HG03280 (cell line): ENCODE data around the gene LINC00632.
A peak's percentile ranks its signal among the peaks of the same experiment; 100 is the strongest.
"Not testable (repeated sequence)": the region's sequence is repeated elsewhere in the genome, so short reads cannot be mapped to it uniquely, and the experiment has no call there.

ENCODE experiments used
- ATAC-seq: cut with Tn5 transposase; IDR thresholded peaks from one replicate; pipeline ENCODE4 v1.9.1; 2021; ENCODE audit warnings: mild to moderate bottlenecking, moderate library complexity; ENCODE audit not compliant: unreplicated experiment

The LINC00632 gene

DNA sequence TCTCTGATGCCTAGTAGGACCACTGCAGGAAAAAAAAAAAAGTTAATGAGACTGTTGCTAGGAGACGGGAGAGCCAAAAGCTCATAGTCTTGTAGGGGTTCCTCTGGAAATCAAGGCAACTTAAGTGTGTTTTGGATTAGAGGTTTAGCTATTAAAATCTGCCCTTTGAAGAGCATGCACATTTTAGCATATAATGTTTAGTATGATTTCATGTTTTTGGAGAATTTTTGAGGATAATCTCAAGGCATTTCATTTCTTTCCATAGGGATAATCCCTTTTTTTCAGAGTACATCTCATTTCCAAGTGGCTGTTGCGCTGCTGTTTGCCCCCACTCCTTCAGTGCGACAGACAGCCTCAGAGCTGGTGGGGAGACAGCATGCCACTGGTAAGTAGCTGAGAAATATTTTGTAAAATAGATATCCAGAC lies at the start of gene LINC00632:
TSS of gene LINC00632 (plus strand) at position 339 of the 426 bp plus-strand sequence.
- ATAC-seq, result no peak

DNA sequence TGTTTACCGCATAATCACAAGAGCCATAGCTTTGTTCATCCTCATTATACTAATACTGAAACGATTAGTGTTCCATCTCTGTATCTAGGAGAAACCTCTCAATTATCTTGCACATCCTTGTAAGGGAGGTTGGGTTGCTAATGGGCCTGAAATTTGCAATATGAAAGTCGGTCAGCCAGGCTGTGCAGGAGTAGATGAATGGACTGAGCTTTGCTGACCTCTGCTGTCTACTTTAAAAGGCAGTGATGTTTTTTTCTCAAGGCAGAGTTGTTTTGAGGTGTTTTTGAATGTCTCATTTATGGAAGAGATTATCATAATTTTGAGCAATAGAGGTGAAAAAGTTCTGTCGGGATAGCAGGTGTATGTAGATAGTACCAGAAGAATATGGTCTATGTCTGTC lies 47.9 kb upstream of the LINC00632 start:
- ATAC-seq, result no peak

GRCh38 chrX:140664939-140665338 lies 44.6 kb upstream of the LINC00632 start:
- no peak for ATAC-seq

- ATAC-seq, result no peak
These were observed 36.5 kb upstream of the LINC00632 start for GRCh38 chrX:140672840-140673731.

GRCh38 chrX:140687706-140688105 lies 21.9 kb upstream of the LINC00632 start:
- no peak for ATAC-seq

GRCh38 chrX:140691596-140691995 lies 18.0 kb upstream of the LINC00632 start:
- not testable (repeated sequence) for ATAC-seq

DNA sequence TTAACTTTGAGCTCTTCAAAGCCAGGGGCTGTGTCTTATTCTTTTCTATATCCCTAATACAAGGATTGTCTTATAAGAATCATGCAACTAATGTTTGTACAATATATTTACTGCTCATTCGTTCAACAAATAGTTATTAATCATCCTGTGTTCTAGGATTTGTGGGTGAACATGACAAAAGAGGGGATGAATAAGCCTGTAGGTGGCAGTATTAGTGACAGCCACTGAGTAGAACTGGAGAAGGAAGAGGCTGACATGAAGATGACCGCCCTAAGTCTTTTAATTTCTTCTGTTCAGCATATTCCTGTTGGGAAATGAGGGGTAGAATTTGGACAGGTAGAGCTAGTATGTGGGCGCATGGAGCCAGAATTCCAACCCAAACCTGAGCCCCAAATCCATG lies 11.9 kb upstream of the LINC00632 start:
- no peak for ATAC-seq

GRCh38 chrX:140701480-140701879 lies 8.1 kb upstream of the LINC00632 start:
- ATAC-seq, result no peak

- no peak for ATAC-seq
These were observed 1.2 kb downstream of the LINC00632 start for GRCh38 chrX:140710710-140711109.

GRCh38 chrX:140711894-140712293 lies 2.3 kb downstream of the LINC00632 start:
- ATAC-seq, result no peak

GRCh38 chrX:140712413-140713173 lies 3.0 kb downstream of the LINC00632 start:
- ATAC-seq, result no peak

GRCh38 chrX:140713174-140713539 lies 3.6 kb downstream of the LINC00632 start:
- ATAC-seq, result no peak

GRCh38 chrX:140715787-140716186 lies 6.2 kb downstream of the LINC00632 start:
- no peak for ATAC-seq

DNA sequence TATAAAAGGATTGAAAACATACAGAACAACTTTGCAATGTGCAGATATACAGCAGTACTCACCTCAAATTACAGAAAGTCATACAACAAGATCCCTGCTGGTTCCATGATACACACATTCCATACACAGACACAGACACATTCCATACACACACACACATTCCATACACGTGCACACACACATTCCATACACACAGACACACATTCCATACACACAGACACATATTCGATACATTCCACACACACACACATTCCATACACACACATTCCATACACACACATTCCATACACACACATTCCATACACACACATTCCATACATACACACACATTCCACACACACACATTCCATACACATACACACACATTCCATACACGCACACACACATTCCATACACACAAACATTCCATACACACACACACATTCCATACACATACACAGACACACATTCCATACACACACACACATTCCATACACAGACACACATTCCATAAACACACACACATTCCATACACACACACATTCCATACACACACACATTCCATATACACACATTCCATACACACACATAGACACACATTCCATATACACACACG lies 13.7 kb downstream of the LINC00632 start:
- ATAC-seq, result no peak

DNA sequence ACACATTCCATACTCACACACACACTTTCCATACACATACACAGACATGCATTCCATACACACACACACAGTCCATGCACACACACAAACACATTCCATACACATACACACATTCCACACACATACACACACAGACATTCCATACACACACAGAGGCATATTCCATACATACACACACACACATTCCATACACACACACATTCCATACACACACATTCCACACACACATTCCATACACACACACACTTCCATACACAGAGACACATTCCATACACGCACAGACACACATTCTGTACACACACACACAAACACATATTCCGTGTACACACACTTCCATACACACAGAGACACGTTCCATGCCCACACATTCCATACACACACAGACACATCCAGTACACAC lies 14.8 kb downstream of the LINC00632 start:
- ATAC-seq, result no peak

DNA sequence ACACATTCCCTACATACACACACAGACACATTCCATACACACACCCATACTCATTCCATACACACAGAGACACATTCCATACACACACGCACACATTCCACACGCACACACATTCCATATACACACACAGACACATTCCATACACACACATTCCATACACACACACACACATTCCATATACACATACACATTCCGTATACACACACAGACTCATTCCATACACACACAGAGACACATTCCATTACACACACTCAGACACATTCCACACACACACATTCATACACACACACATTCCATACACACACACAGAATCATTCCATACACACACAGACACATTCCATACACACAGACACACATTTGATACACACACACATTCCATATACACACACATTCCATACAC lies 15.2 kb downstream of the LINC00632 start:
- ATAC-seq, result no peak

GRCh38 chrX:140725500-140725899 lies 15.9 kb downstream of the LINC00632 start:
- ATAC-seq, result no peak

GRCh38 chrX:140733766-140734342 lies 24.3 kb downstream of the LINC00632 start:
- ATAC-seq, result peak; percentile 63

GRCh38 chrX:140744085-140744484 lies 34.5 kb downstream of the LINC00632 start:
- no peak for ATAC-seq

DNA sequence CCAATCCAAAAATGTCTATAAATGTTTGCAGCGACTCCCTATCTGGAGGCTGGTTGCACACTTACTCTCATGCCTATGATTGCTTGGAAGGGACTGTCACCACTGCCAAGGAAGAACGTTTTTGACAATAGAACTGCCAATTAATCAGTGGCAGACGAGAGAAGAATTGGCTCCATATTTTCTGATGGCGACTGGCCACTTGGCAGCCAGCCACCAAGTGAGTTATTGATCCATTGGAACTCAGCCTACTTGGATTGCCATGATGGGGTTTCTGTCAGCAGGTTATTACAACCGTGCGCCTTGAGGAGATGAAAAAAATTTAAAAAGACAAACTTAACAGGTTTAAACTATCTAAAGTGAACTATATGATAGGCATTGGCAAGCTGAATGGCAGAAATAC lies 47.4 kb downstream of the LINC00632 start:
- no peak for ATAC-seq

DNA sequence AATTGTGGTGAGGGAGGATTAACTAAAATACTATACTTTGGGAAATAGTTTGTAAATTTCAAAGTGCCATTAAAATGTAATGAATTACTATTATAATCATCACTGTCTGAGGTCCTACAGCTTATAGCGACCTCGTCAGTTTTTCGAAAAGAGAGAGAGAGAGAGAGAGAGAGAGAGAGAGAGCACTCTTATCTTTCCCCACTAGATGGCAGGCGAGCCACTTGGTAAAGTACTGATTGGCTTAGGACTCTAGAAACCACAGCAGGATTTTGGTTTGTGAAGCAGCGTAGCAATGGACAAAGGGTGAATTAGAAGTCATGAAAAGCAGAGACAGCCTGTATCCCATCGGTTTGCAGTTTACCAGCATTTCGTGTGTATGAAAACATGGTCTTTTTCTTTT lies 52.5 kb downstream of the LINC00632 start:
- no peak for ATAC-seq
